Measurements from ENCODE around the gene RPS21. TPM values are rescaled to one million over a fixed set of nuclear protein-coding genes. Genes with fewer than 3 reads are reported as not detected.

Gene RPS21
- total RNA-seq, 6 experiments from 2014 or later: 1,061 to 1,388 (median 1,229) TPM

GRCh38 chr20:62344092-62344491, 42.8 kb upstream of the RPS21 start:
- TF ChIP-seq CTCF (IDR thresholded peaks at IDR 0.05): no peak
- Mint-ChIP-seq H3K9me3 (peaks cover 11% of the 10 kb centered on the region), H3K4me3 (no peak overlapping the region), H3K27ac (no peak overlapping the region), H3K36me3 (ENCODE audit: low read depth) (peaks cover 15% of the 10 kb centered on the region), H3K4me1 (ENCODE audit: low read depth) (no peaks in the 10 kb centered on the region), H3K27me3 (ENCODE audit: insufficient read depth) (peaks cover 15% of the 10 kb centered on the region)
- DNase-seq: no peak

GRCh38 chr20:62344782-62345181, 42.1 kb upstream of the RPS21 start:
- Mint-ChIP-seq H3K27me3 (ENCODE audit: insufficient read depth) (peaks cover 15% of the 10 kb centered on the region), H3K27ac (no peak overlapping the region), H3K4me3 (no peak overlapping the region), H3K4me1 (ENCODE audit: low read depth) (no peaks in the 10 kb centered on the region), H3K9me3 (peaks cover 11% of the 10 kb centered on the region), H3K36me3 (ENCODE audit: low read depth) (peaks cover 12% of the 10 kb centered on the region)
- no peak for DNase-seq
- no peak for TF ChIP-seq CTCF (IDR thresholded peaks at IDR 0.05)

GRCh38 chr20:62345681-62346370, 41.1 kb upstream of the RPS21 start:
- H3K36me3 Mint-ChIP-seq (ENCODE audit: low read depth): peaks cover 10% of the 10 kb centered on the region
- peaks cover 15% of the 10 kb centered on the region for H3K27me3 Mint-ChIP-seq (ENCODE audit: insufficient read depth)
- no peaks in the 10 kb centered on the region for H3K4me1 Mint-ChIP-seq (ENCODE audit: low read depth)
- DNase-seq: no peak
- TF ChIP-seq CTCF (IDR thresholded peaks at IDR 0.05): no peak; the same call in 1 of the 2 replicates
- peaks cover 11% of the 10 kb centered on the region for H3K9me3 Mint-ChIP-seq
- H3K4me3 Mint-ChIP-seq: no peak overlapping the region
- H3K27ac Mint-ChIP-seq: no peak overlapping the region

- H3K9me3 Mint-ChIP-seq: peaks cover 11% of the 10 kb centered on the region
- H3K27ac Mint-ChIP-seq: no peak overlapping the region
- DNase-seq: no peak
- peaks cover 15% of the 10 kb centered on the region for H3K27me3 Mint-ChIP-seq (ENCODE audit: insufficient read depth)
- no peak overlapping the region for H3K4me3 Mint-ChIP-seq
- no peak for TF ChIP-seq CTCF (IDR thresholded peaks at IDR 0.05)
- no peaks in the 10 kb centered on the region for H3K4me1 Mint-ChIP-seq (ENCODE audit: low read depth)
- H3K36me3 Mint-ChIP-seq (ENCODE audit: low read depth): peaks cover 10% of the 10 kb centered on the region
Measured at GRCh38 chr20:62346398-62347150, 40.3 kb upstream of the RPS21 start.

- Mint-ChIP-seq H3K27ac (no peak overlapping the region), H3K36me3 (ENCODE audit: low read depth) (peaks cover 10% of the 10 kb centered on the region), H3K4me1 (ENCODE audit: low read depth) (no peaks in the 10 kb centered on the region), H3K9me3 (peaks cover 11% of the 10 kb centered on the region), H3K4me3 (no peak overlapping the region), H3K27me3 (ENCODE audit: insufficient read depth) (peaks cover 11% of the 10 kb centered on the region)
- TF ChIP-seq CTCF (IDR thresholded peaks at IDR 0.05): no peak
- no peak for DNase-seq
Measured at GRCh38 chr20:62347151-62347404, 39.8 kb upstream of the RPS21 start.
